Measurements from ENCODE around the gene DGKD. TPM values are rescaled to one million over a fixed set of nuclear protein-coding genes. Genes with fewer than 3 reads are reported as not detected.

Gene DGKD
- polyA plus RNA-seq, 3 donors: 14.5 to 67.5 (median 16.6) TPM

GRCh38 chr2:233371641-233372040, 17.3 kb downstream of the DGKD start:
- no peak for TF ChIP-seq CTCF (IDR thresholded peaks at IDR 0.05)
- Histone ChIP-seq H3K79me2 (ENCODE audit: insufficient read depth, low read length) (peaks cover 100% of the 10 kb centered on the region), H3K9me3 (replicated peaks in 1 of 2; ENCODE audit: control insufficient read depth in 1 of 2, insufficient read depth in 1 of 2, low read length in 2 of 2) (no peaks in the 10 kb centered on the region), H3K4me2 (replicated peaks; ENCODE audit: extremely low read depth, low read length, poor library complexity, severe bottlenecking) (no peak overlapping the region), H4K20me1 (ENCODE audit: insufficient read depth, low read length) (peaks cover 97% of the 10 kb centered on the region), H3K36me3 (replicated peaks in 1 of 2; ENCODE audit: control insufficient read depth in 1 of 2, insufficient read depth in 2 of 2, low read length in 2 of 2) (peaks cover 23 to 50% of the 10 kb centered on the region in 2 donors), H3K4me1 (ENCODE audit: control insufficient read depth in 1 of 2, insufficient read depth in 2 of 2, low read length in 2 of 2) (peaks cover 26 to 36% of the 10 kb centered on the region in 2 donors), H3K4me3 (replicated peaks in 1 of 3; ENCODE audit: low read depth in 2 of 3, low read length in 3 of 3) (no peak overlapping the region), H3K27me3 (ENCODE audit: control insufficient read depth in 2 of 2, insufficient read depth in 2 of 2, low read length in 2 of 2) (no peaks in the 10 kb centered on the region), H3K9ac (ENCODE audit: insufficient read depth, low read length, poor library complexity, severe bottlenecking) (no peak overlapping the region), H2AFZ (ENCODE audit: insufficient read depth, low read depth, low read length, poor library complexity, severe bottlenecking) (no peak overlapping the region), H3K27ac (ENCODE audit: low read depth in 1 of 2, low read length in 2 of 2) (no peak overlapping the region)
- WGBS (ENCODE audit: insufficient coverage): 100% methylated on average over 1 of the region's 2 CpGs
- Mint-ChIP-seq H3K4me3 (no peak overlapping the region), H3K36me3 (peaks cover 34 to 76% of the 10 kb centered on the region in 2 donors), H3K4me1 (peaks cover 43% of the 10 kb centered on the region), H3K27me3 (ENCODE audit: low read depth in 3 of 3) (peaks cover 0 to 2% (median 0%) of the 10 kb centered on the region in 3 donors), H3K9me3 (no peaks in the 10 kb centered on the region), H3K27ac (peak overlapping the region in 2 of 7 donors; percentile 43 to 52)
- intact Hi-C loops (cut with micrococcal nuclease): no loop called here
- DNase-seq: no peak

- Histone ChIP-seq H3K4me2 (replicated peaks; ENCODE audit: extremely low read depth, low read length, poor library complexity, severe bottlenecking) (no peak overlapping the region), H3K27me3 (ENCODE audit: control insufficient read depth in 2 of 2, insufficient read depth in 2 of 2, low read length in 2 of 2) (no peaks in the 10 kb centered on the region), H3K4me3 (replicated peaks in 1 of 3; ENCODE audit: low read depth in 2 of 3, low read length in 3 of 3) (no peak overlapping the region), H3K9me3 (replicated peaks in 1 of 2; ENCODE audit: control insufficient read depth in 1 of 2, insufficient read depth in 1 of 2, low read length in 2 of 2) (no peaks in the 10 kb centered on the region), H4K20me1 (ENCODE audit: insufficient read depth, low read length) (peaks cover 98% of the 10 kb centered on the region), H3K79me2 (ENCODE audit: insufficient read depth, low read length) (peaks cover 100% of the 10 kb centered on the region), H3K36me3 (replicated peaks in 1 of 2; ENCODE audit: control insufficient read depth in 1 of 2, insufficient read depth in 2 of 2, low read length in 2 of 2) (peaks cover 34 to 61% of the 10 kb centered on the region in 2 donors), H3K27ac (ENCODE audit: low read depth in 1 of 2, low read length in 2 of 2) (peak overlapping the region in 1 of 2 donors; percentile 10), H3K9ac (ENCODE audit: insufficient read depth, low read length, poor library complexity, severe bottlenecking) (no peak overlapping the region), H2AFZ (ENCODE audit: insufficient read depth, low read depth, low read length, poor library complexity, severe bottlenecking) (no peak overlapping the region), H3K4me1 (ENCODE audit: control insufficient read depth in 1 of 2, insufficient read depth in 2 of 2, low read length in 2 of 2) (peaks cover 20 to 25% of the 10 kb centered on the region in 2 donors)
- Mint-ChIP-seq H3K36me3 (peaks cover 44 to 80% of the 10 kb centered on the region in 2 donors), H3K27ac (peak overlapping the region in 2 of 7 donors; percentile 41 to 56), H3K4me3 (no peak overlapping the region), H3K27me3 (ENCODE audit: low read depth in 3 of 3) (peaks cover 0 to 4% (median 0%) of the 10 kb centered on the region in 3 donors), H3K4me1 (peaks cover 35% of the 10 kb centered on the region), H3K9me3 (no peaks in the 10 kb centered on the region)
- no peak for TF ChIP-seq CTCF (IDR thresholded peaks at IDR 0.05)
- 97% methylated on average over 3 of the region's 8 CpGs for WGBS (ENCODE audit: insufficient coverage)
- intact Hi-C loops (cut with micrococcal nuclease): no loop called here
- DNase-seq: no peak
Measured at GRCh38 chr2:233372855-233373254, 18.6 kb downstream of the DGKD start.
